ENCODE data around the gene ATRX.
"Not testable (repeated sequence)": the region's sequence is repeated elsewhere in the genome, so short reads cannot be mapped to it uniquely, and the experiment has no call there.

Gene ATRX

GRCh38 chrX:77621453-77621852 lies 164.6 kb downstream of the ATRX start:
- not testable (repeated sequence) for DNase-seq

- DNase-seq = no peak
These were observed 168.8 kb downstream of the ATRX start for GRCh38 chrX:77617206-77617605.

DNA sequence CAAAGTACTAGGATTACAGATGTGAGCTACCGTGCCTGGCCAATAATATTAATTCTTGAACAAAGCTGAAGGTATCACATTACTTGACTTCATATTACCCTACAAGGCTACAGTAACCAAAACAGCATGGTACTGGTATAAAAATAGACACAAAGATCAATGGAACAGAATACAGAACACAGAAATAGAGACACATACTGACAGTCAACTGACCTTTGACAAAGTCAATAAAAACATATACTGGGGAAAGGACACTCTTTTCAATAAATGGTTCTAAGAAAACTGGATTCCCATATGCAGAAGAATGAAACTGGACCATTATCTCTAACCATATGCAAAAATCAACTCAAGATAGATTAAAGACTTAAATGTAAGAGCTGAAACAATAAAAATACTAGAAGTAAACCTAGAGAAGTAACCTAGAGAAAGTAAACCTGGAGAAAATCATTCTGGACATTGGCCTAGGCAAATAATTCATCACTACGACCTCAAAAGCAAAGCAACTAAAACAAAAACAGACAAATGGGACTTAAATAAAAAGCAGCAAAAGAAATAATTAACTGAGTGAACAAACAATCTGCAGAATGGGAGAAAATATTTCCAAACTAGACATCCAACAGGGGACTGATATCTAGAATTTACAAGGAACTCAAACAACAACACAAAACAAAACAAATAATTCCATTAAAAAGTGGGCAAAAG lies 182.2 kb downstream of the ATRX start:
- DNase-seq = no peak

GRCh38 chrX:77597511-77597910 lies 188.5 kb downstream of the ATRX start:
- DNase-seq = no peak

DNA sequence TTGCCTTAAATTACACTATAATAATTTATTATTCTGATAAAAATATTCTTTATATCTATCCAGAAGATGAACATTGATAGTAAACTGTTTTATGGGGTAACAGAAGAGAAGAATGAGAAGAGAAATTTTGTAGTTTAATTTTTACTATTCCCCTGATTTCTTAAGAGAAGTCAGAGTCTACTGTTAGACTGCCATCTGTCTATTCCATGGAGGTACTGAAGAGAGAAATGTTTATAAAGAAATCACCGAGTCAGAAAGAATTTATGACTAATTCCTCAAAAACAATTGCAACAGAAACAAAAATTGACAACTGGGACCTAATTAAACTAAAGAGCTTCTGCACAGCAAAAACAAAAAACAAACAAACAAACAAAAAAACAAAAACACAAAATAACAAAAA lies 188.9 kb downstream of the ATRX start:
- DNase-seq = peak; percentile 2 to 3

DNA sequence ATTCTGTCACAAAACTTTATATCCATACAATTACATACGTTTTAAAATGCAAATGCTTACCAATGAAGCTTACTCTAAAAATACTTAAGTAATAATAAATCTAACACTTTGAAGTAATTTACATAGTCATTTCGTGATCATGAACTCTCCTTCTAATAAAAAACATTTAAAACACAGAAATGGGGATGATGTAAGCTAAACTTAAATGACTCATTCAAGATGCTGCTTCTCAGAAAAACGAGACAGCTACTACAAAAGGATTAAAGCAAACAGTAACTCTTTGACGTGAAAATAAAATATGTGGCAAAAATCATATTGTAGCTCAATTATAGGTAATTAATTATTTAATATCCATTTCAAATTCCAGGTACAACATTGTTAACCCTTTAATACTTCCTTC lies 190.2 kb downstream of the ATRX start:
- no peak for DNase-seq

DNA sequence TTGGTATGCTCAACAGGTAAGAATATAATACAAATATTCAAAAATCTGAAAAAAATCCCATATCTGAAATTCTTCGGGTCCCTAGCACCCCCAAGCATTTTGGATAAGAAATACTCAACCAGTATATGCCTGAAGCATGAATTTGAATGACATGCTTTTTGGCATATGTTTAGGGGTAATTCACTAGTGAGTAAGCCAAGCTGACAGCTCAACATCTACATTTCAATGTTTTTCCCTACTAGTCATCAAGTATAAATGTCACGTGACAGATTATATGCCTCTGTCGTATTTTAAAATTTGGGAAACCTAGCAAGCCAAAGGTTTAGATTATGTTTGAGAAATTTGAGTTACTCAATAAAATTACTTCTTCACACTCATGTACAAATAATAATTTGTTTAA lies 213.7 kb downstream of the ATRX start:
- DNase-seq = no peak

DNA sequence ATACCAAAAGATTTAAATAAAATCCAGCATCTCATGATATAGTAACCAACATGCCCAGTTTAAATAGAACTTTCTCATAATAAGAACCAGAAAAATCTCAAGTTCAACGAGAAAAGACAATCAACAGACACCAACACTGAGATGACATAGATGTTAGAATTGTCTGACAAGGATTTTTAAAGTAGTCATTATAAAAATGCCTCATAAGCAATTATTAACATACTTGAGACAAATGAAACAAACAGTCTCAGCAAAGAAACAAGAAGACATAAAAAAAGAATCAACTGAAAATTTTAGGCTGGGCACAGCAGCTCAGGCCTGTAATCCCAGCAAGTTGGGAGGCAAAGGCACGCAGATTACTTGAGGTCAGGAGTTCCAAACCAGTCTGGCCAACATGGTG lies 220.7 kb downstream of the ATRX start:
- DNase-seq = no peak

GRCh38 chrX:77564823-77565222 lies 221.2 kb downstream of the ATRX start:
- DNase-seq = peak in 1 of 2 donors; percentile 10

GRCh38 chrX:77561372-77561771 lies 224.6 kb downstream of the ATRX start:
- DNase-seq = no peak

DNA sequence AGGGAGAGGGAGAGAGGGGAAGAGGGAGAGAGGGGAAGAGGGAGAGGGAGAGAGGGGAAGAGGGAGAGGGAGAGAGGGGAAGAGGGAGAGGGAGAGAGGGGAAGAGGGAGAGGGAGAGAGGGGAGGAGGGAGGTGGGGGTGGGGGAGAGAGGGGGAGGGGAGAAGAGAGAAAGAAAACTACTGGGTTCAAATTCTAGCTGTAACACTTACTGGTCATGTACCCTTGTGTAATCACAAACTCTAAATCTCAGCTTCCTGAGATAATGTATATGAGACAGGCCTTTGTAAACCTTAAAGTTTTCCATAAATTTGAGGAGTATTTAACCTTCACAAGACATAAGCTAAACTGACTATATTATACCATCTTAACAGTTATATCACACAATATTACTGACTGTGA lies 229.7 kb downstream of the ATRX start:
- no peak for DNase-seq

- no peak for DNase-seq
These were observed 237.3 kb downstream of the ATRX start for GRCh38 chrX:77548751-77549150.

GRCh38 chrX:77539778-77540177 lies 246.2 kb downstream of the ATRX start:
- not testable (repeated sequence) for DNase-seq

- not testable (repeated sequence) for DNase-seq
These were observed 254.8 kb downstream of the ATRX start for GRCh38 chrX:77531261-77531660.

GRCh38 chrX:77528034-77528433 lies 258.0 kb downstream of the ATRX start:
- DNase-seq = no peak

DNA sequence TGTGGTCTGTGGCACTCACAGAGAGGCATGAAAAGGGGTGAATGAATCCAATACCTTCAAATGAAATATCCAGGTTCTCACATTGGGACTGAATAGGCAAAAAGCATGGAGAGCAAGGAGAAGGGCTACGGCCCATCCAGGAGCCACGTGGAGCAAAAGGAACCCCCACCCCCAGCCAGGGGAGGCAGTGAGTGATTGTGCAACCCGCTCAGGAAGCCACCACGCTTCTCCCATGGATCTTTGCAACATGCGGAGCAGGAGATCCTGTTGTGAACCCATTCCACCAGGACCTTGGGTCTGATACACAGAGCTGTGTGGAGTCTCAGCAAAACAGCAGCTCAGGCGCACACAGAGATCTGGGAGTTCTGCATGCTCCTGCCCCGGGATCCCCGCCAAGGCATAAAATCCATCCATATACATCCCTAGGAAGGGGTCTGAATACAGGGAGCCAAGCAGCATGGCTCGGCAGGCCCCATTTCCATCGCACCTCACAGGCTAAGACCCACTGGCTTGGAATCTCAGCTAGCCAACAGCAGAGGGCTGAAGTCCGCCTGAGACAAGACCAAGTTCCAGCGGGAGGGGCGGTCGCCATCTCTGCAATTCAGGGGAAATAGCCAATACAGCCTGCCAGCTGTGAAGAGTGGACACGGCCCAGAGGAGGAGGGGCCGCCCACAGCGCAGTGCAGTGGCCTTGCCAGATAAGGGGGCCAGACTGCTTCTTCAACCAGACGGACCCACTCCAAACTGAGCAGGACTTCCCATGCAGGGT lies 258.6 kb downstream of the ATRX start:
- no peak for DNase-seq

GRCh38 chrX:77519765-77520164 lies 266.3 kb downstream of the ATRX start:
- no peak for DNase-seq

DNA sequence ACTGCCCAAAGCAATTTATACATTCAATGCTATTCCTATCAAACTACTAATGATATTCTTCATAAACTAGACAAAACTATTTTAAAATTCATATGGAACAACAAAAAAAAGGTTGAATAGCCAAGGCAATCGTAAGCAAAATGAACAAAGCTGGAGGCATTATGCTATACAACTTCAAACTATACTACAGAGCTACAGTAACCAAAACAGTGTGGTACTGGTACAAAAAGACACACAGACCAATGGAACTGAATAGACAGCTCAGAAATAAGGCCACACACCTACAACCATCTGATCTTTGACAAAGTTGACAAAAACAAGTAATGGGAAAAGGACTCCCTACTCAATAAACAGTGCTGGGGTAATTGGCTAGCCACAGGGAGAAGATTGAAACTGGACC lies 271.8 kb downstream of the ATRX start:
- DNase-seq = no peak

DNA sequence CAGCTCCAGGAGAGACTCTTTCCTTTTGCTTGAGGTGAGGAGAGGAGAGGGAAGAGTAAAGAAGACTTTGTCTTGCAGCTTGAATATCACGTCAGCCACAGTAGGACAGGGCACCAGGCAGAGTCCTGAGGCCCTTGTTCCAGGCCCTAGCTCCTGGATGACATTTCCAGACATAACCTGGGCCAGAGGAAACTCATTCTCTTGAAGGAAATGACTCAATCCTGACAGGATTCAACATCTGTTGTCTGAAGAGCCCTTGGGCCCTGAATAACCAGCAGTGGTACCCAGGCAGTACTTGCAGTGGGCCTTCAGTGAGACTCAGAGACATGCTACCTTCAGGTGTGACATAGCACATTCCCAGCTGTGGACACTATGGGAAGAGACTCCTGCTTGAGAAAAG lies 276.0 kb downstream of the ATRX start:
- no peak for DNase-seq

- peak; percentile 20 to 42 for DNase-seq
These were observed 280.8 kb downstream of the ATRX start for GRCh38 chrX:77505227-77505626.

DNA sequence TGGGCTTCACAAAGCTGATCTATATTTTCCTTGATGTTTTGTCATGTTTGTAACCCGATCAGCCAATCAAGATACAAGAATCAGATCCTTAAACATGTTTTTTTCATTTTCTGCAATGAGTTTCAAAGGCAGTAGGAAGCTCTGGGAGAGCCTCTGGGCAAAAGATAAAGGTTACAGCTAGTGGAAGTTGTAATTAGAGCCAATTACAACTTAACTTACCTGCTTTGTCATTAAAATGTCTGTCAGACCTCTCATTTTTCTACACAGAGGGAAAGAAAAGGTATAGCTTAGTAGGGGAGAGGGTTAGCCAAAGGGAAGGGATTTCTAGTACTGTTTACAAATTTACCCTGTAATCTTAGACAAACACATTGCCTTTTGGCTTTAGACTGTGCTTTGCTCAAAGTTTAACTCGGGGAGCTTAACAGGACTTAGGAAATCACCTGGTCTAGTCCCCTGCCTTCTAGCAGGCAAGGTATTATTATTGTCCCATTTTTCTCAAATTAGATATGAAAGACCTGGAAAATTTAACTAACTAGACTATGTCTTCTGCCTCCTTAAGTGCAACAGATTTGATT lies 283.0 kb downstream of the ATRX start:
- no peak for DNase-seq

DNA sequence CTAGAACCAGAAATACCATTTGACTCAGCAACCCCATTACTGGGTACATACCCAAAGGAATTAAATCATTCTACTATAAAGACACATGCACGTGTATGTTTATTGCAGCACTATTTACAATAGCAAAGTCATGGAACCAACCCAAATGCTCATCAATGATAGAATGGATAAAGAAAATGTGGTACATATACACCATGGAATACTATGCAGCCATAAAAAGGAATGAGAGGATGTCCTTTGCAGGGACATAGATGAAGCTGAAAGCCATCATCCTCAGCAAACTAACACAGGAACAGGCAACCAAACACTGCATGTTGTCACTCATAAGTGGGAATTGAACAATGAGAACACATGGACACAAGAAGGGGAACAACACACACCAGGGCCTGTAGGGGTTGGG lies 285.9 kb downstream of the ATRX start:
- not testable (repeated sequence) for DNase-seq

DNA sequence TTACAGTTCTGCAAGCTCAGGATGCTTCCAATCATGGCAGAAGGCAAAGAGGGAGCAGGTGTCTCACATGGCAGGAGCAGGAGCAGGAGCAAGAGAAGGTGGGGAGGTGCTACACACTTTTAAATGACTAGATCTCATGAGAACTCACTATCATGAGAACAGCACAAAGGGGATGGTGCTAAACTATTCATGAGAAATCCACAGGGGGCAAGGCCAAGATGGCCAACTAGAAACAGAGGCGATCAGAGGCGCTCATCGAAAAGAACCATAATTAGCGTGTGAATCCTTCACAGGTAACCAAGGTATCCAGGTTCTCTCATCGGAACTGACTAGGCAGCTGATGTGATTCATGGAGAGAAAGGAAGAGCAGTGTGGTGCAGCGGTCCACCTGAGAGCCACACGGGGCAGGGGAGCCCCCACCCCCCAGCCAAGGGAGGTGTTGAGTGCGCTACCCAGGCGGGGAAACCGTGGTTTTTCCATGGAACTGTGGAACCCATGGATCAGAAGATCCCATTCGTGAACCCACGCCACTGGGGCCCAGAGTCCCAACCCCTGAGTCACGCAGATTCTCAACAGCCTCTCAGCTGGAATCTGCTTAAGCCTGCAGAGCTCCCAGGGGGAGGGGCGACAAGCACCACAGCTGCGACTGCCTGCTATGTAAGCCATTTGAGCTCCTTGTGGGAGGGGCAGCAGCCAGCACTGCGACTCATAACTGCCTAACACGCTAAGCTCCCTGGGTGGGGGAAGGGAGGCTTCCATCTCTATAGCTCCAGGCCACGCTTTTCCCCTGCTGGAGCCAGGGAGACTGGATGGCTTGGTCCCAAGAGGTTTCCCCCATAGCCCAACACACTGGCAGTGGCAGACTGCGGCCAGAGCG lies 292.1 kb downstream of the ATRX start:
- DNase-seq = no peak
